ENCODE data around the gene ALDH7A1.
A peak's percentile ranks its signal among the peaks of the same experiment; 100 is the strongest.

ALDH7A1 gene

GRCh38 chr5:126544087-126544740 is 50.8 kb downstream of the ALDH7A1 start:
- Histone ChIP-seq H3K27me3 (ENCODE audit: insufficient read depth, low read length) (no peaks in the 10 kb centered on the region), H3K9ac (ENCODE audit: low read length) (no peak overlapping the region), H3K4me1 (ENCODE audit: insufficient read depth, low read length, severe bottlenecking) (no peaks in the 10 kb centered on the region), H3K4me3 (ENCODE audit: low read depth, low read length, poor library complexity, severe bottlenecking) (no peak overlapping the region), H3K79me2 (ENCODE audit: insufficient read depth, low read length) (no peaks in the 10 kb centered on the region), H3K4me2 (ENCODE audit: low read length) (no peak overlapping the region), H2AFZ (ENCODE audit: low read length) (no peak overlapping the region), H4K20me1 (ENCODE audit: insufficient read depth, low read length) (no peaks in the 10 kb centered on the region), H3K27ac (ENCODE audit: low read depth, low read length, poor library complexity, severe bottlenecking) (no peak overlapping the region), H3K9me3 (ENCODE audit: low read length) (no peaks in the 10 kb centered on the region), H3F3A (ENCODE audit: insufficient read depth, low read length) (no peaks in the 10 kb centered on the region), H3K36me3 (ENCODE audit: insufficient read depth, low read length) (no peaks in the 10 kb centered on the region), H3K9me2 (ENCODE audit: low read depth, low read length) (no peaks in the 10 kb centered on the region)
- TF ChIP-seq EZH2 (IDR thresholded peaks at IDR 0.05; ENCODE audit: borderline replicate concordance, low read length) (no peak), CTCF (IDR thresholded peaks at IDR 0.05; ENCODE audit: low read length) (peak; percentile 70)

GRCh38 chr5:126543660-126544059 is 51.4 kb downstream of the ALDH7A1 start:
- no peaks in the 10 kb centered on the region for H3K36me3 ChIP-seq (ENCODE audit: insufficient read depth, low read length)
- H3K4me3 ChIP-seq (ENCODE audit: low read depth, low read length, poor library complexity, severe bottlenecking), result no peak overlapping the region
- H2AFZ ChIP-seq (ENCODE audit: low read length), result no peak overlapping the region
- no peaks in the 10 kb centered on the region for H3K79me2 ChIP-seq (ENCODE audit: insufficient read depth, low read length)
- H4K20me1 ChIP-seq (ENCODE audit: insufficient read depth, low read length), result no peaks in the 10 kb centered on the region
- H3K4me2 ChIP-seq (ENCODE audit: low read length), result no peak overlapping the region
- no peaks in the 10 kb centered on the region for H3K27me3 ChIP-seq (ENCODE audit: insufficient read depth, low read length)
- H3K9me2 ChIP-seq (ENCODE audit: low read depth, low read length), result no peaks in the 10 kb centered on the region
- no peaks in the 10 kb centered on the region for H3K4me1 ChIP-seq (ENCODE audit: insufficient read depth, low read length, severe bottlenecking)
- no peak overlapping the region for H3K27ac ChIP-seq (ENCODE audit: low read depth, low read length, poor library complexity, severe bottlenecking)
- no peaks in the 10 kb centered on the region for H3F3A ChIP-seq (ENCODE audit: insufficient read depth, low read length)
- H3K9ac ChIP-seq (ENCODE audit: low read length), result no peak overlapping the region
- H3K9me3 ChIP-seq (ENCODE audit: low read length), result no peaks in the 10 kb centered on the region
- TF ChIP-seq CTCF (IDR thresholded peaks at IDR 0.05; ENCODE audit: low read length), result no peak
- no peak for TF ChIP-seq EZH2 (IDR thresholded peaks at IDR 0.05; ENCODE audit: borderline replicate concordance, low read length)

GRCh38 chr5:126543009-126543408 is 52.0 kb downstream of the ALDH7A1 start:
- Histone ChIP-seq H3K4me2 (ENCODE audit: low read length) (no peak overlapping the region), H3K27me3 (ENCODE audit: insufficient read depth, low read length) (no peaks in the 10 kb centered on the region), H3K9me3 (ENCODE audit: low read length) (no peaks in the 10 kb centered on the region)

More at GRCh38 chr5:126543009-126543408, 52.0 kb downstream of the ALDH7A1 start:
- H3K9me2 ChIP-seq (ENCODE audit: low read depth, low read length), result no peaks in the 10 kb centered on the region
- no peak overlapping the region for H2AFZ ChIP-seq (ENCODE audit: low read length)
- H3K36me3 ChIP-seq (ENCODE audit: insufficient read depth, low read length), result no peaks in the 10 kb centered on the region
- no peak overlapping the region for H3K27ac ChIP-seq (ENCODE audit: low read depth, low read length, poor library complexity, severe bottlenecking)
- H3K79me2 ChIP-seq (ENCODE audit: insufficient read depth, low read length), result no peaks in the 10 kb centered on the region
- H3F3A ChIP-seq (ENCODE audit: insufficient read depth, low read length), result no peaks in the 10 kb centered on the region
- H3K4me1 ChIP-seq (ENCODE audit: insufficient read depth, low read length, severe bottlenecking), result no peaks in the 10 kb centered on the region
- H3K4me3 ChIP-seq (ENCODE audit: low read depth, low read length, poor library complexity, severe bottlenecking), result no peak overlapping the region
- no peak for TF ChIP-seq EZH2 (IDR thresholded peaks at IDR 0.05; ENCODE audit: borderline replicate concordance, low read length)
- TF ChIP-seq CTCF (IDR thresholded peaks at IDR 0.05; ENCODE audit: low read length), result no peak
- H3K9ac ChIP-seq (ENCODE audit: low read length), result no peak overlapping the region
- no peaks in the 10 kb centered on the region for H4K20me1 ChIP-seq (ENCODE audit: insufficient read depth, low read length)

Measured in OCI-LY1 (cell line).